DMS 273 (cell line): ENCODE results near the gene TNNI2.

ENCODE experiments used
- DNase-seq: peaks from one replicate; lab custom pipeline; 2025; ENCODE audit not compliant: unreplicated experiment; lab: John Stamatoyannopoulos, UW

TNNI2 gene

DNA sequence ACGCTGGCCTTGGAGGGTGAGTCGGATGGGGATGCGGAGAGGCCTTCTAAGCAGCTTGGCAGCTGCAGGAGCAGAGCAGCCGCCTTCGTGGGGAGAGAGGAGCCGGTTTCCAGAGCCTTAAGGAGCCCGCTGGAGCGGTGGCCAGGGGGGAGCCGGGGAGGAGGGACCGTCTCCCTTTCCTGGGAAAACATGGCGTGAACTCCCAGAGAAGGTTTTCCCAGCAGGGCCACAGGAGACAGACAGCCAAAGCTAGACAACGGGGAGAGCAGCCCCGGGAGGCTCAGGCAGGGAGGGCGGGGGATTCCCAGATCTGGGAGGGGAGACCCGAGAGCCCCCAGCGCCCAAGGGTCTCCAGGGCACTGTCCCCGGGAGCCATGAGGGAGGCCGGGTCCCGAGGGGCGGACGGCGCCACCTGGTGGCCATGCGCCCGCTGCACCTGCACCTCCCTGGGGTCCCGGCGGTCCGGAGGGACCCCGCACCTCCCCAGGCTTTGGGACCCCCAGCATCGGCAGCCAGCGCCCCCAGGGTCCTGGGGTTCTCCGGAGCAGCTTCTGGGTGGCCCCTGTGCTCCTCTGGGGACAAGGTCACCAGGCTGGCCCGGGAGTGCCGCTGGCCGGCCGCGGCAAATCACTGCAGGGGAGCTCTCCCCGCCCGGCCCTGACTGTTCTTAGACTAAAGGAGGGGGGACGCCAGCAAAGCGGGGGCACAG is 6.4 kb upstream of the TNNI2 start:
- peak; percentile 63 for DNase-seq

DNA sequence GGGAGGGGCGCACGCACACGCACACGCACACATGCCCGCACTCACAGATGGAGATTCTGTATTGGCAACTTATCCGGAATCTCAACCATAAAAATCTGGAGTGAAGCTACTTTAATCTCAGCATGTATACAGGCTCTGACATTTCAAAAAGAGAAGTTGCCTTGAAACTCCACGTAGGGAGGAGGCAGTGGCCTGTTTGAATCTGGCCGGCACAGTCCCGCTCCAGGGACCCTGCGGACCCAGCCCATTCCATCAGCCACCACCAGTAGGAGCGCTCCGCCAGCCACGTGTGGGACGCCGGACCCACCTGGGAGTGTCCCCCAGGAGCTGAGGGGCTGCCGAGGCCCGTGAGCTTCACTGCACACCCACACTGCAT is 5.9 kb upstream of the TNNI2 start:
- no peak for DNase-seq

DNA sequence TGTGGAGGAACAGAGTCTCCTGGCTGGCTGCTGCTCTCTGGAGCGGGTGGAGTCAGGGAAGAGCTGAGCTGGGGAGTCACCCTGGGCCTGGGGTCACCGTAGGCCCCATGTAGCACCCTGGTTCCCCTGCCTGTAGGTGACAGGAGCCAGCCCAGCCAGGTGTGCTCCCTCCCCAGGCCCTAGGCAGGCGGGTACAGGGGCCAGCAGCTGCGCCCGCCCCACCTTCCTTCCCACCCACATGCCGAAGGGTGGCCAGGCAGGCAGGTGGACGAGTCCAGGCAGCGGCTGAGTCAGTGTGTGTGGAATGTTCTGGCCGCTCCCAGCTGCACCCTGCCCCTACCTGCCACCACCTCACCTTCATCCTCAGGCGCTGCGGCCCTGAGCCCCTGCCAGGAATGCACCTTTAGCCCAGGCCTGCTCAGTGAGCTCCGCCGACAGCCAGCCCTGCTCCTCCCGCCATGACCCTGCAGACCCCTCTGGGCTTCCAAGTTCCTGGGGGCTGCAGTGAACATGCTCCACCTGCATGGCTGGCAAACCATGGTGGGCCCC is 4.6 kb upstream of the TNNI2 start:
- no peak for DNase-seq

DNA sequence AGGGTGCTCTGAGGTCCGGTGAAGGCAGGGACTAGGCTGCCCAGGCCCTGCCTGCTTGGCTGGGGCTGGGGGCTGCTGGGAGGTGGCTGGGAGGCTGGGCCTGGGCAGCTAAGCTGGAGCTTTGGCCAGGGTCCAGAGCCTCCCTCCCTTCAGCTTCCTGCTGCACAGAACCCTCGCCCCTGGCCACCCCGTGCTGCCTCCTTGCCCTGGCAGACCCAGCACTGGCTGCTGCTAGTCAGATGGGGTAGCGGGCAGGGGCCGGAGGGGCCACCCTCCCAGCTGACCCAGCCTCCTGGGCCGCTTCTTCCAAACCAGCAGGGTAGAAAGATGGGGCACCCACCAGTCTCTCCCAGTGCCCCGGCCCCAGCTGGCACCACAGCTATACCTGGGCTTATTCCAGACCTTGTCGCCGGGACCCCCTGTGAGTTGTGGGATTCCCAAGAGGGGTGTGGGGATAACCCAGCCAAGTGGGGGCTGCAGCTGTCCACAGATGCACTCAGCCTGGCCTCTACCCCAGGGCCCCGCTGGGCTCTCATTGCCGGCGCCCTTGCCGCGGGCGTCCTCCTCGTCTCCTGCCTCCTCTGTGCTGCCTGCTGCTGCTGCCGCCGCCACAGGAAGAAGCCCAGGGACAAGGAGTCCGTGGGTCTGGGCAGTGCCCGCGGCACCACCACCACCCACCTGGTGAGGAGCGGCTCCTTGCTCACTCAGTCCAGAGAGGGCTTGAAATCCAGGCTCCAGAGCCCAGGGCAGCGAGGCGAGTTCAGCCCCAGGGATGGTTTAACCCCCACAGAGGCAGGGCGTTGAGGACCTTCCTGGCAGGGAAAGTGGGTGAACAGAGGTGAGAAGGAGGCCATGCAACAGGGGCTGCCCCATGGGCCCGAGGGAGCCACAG is 3.8 kb upstream of the TNNI2 start, which contains the start of gene SYT8:
Gene SYT8, plus strand, starts transcription at position 212 of the 892 bp plus-strand sequence. Its CDS starts 116 bp downstream, at position 328.
- DNase-seq, result no peak

DNA sequence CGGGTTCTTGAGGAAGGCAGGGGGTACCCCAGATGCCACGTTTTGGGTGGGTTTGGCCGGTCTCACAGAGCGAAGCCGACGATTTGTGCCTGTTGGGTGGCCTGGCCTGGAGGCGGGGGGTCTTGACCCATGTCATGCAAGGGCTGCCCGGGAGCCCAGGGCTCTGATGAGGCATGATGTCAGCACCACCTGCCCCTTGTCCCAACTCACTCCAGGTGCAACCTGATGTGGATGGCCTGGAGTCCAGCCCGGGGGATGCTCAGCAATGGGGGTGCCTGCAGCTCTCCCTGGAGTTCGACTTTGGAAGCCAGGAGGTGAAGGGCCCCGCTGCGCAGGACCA is 3.1 kb upstream of the TNNI2 start:
- no peak for DNase-seq

DNA sequence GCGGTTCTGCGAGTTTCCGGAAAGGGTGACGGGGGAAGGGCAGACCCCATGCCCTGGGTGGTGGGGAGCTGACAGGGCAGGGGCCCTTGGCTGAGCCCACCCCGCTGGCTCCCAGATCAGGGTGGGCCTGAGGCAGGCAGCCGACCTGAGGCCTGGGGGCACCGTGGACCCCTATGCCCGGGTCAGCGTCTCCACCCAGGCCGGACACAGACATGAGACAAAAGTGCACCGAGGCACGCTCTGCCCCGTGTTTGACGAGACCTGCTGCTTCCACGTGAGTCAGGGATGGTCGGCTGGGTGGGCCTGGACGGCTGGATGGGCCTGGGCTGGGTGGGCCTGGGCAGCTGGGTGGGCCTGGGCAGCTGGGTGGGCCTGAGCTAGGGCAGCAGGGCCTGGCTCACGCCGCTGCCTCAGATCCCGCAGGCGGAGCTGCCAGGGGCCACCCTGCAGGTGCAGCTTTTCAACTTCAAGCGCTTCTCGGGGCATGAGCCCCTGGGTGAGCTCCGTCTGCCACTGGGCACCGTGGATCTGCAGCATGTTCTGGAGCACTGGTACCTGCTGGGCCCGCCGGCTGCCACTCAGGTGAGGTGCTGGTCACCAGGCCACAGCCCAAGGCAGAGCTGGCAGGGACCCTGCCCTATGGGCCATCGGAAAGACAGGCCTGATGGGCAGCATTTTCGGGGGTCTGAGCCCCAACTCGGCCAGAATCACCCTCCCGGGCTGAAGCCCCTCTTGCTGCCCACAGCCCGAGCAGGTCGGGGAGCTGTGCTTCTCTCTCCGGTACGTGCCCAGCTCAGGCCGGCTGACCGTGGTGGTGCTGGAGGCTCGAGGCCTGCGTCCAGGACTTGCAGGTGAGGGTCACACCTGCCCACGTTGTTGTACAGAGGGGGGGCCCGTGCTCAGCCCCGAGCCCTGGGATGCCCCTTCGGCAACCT is 2.5 kb upstream of the TNNI2 start:
- no peak for DNase-seq

DNA sequence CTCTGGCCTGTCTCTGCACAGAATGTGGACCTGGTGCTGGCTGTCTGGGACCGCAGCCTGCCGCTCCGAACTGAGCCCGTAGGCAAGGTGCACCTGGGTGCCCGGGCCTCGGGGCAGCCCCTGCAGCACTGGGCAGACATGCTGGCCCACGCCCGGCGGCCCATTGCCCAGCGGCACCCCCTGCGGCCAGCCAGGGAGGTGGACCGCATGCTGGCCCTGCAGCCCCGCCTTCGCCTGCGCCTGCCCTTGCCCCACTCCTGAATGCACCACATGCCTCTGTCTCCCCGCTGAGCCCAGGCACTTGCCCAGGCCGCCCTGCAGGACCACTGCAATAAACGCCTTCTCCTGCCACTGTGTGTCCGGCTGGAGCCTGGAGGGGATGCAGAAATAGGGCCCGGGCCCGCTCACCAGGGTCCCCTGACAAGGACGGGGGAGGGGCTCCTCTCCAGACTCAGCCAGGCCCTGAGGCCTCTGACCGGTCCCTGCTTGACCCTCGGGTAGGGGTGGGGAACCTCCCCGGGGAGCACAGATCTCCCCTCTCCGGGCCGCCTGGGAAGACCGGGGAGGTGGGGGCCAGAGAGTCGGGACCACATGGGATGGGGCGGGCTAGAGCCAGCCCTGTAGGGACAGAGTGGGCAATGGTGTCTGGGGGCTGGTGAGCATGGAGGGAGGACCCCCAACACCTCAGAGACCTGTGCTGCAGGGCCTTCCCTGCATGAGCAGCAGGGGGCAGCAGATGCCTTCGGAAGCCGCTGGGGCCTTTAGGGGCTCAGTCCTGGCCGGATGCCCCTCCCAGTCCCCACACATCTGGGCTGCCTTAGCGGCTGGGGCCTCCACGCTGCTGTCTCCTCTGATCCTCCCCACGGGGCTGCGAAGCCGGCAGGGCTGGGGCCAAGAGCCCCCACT is 1.4 kb upstream of the TNNI2 start:
- DNase-seq, result peak; percentile 67

DNA sequence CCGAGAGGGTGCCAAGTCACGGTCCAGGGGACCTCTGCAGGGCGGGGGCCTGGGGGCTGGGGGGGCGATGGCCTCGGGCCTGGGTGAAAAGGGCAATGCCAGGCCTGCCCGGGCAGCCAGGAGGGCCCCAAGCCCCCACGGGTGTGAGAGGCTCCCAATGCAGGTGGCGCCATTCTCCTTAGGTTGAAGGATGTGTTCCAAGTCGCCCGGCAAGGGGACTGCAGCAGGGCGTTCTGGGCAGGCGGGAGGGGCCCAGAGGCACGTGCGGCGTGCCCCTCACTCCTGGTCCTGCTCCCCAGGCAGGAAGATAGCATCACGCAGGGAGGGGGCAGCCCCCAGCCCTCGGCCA is 730 bp upstream of the TNNI2 start:
- DNase-seq, result no peak

DNA sequence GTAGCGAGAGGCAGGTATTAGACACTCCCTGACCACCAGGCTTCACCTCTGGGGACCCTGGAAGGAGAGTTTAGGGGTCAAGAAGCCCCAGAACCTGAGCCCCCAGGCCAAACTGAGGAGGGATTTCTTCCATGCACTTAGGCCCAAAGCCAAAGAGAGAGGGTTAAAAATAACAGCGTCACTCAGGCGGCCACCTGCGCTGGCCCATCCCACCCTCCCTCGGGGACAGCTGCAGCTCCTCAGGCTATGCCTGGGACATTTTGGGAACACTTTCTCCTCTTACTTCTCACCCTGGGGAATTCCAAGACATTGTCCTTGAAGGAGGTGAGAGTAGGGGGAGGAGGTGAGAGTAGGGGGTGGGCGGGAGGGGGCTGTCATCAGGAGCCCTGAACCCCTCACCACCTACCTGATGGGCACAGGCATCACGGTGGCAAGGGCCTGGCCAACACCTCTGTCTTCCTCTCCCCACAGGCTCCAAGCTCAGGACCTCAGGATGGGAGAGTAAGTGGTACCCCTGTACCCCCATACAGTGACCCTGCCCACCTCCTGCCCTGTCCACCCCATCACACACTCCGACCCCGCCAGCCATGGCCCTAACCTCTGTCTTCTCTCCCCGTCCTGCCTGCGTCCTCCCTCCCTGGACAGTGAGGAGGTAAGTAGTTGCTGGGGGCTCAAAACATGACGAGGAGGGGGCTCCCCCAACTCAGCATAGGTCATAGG is 583 bp downstream of the TNNI2 start:
- no peak for DNase-seq

DNA sequence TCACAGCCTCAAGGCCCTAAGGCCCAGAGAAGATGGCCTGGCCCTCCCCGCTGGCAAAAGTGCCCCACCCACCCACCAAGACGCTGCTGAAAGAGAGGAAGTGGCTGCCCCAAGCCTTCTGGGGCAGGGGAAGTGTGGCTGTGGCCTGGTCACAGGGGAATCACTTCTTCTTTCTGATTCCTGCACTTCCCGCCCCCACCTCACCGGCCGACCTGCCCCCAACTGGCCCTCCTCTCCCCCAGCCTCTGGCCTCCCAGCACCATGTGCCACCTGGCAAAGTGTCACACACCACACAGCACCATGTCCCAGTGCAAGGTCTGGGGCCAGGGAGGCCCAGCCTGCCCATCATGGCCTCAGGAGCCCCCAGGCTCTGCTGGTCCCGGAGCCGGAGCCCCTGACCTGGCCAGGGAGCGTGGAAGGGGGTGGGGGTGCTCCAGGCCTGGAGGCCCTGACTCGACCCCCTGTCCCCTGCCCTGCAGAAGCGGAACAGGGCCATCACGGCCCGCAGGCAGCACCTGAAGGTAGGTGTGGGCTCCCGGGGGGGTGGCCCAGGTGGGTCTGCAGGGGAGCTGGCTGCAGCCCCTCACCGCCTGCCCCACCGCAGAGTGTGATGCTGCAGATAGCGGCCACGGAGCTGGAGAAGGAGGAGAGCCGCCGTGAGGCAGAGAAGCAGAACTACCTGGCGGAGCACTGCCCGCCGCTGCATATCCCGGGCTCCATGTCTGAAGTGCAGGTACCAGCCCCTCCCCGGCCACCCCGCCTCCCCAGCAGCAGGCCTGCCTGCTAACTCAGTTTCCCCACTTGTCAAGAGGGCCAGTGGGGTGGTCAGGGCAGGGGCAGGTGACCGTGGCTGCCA is 1.4 kb downstream of the TNNI2 start:
- no peak for DNase-seq

DNA sequence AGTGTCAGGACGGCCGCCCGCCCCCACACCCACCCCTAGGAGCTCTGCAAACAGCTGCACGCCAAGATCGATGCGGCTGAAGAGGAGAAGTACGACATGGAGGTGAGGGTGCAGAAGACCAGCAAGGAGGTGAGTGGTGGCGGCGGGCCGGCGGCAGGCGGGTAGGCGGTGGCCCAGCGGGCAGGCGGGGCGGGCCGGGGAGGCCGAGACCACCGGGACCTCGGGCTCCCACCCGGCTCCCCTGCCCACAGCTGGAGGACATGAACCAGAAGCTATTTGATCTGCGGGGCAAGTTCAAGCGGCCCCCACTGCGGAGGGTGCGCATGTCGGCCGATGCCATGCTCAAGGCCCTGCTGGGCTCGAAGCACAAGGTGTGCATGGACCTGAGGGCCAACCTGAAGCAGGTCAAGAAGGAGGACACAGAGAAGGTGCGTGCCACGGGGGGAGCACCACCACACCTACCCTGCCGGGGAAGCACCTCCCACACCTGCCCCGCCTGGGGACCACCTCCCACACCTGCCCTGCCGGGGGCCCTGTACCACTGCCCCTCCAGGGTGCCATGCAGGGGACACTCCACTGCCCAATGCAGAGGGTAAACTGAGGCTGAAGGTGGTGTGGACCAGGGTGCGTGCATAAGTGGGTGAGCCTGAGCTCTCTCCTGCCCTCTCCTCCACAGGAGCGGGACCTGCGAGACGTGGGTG is 2.1 kb downstream of the TNNI2 start:
- DNase-seq, result no peak

DNA sequence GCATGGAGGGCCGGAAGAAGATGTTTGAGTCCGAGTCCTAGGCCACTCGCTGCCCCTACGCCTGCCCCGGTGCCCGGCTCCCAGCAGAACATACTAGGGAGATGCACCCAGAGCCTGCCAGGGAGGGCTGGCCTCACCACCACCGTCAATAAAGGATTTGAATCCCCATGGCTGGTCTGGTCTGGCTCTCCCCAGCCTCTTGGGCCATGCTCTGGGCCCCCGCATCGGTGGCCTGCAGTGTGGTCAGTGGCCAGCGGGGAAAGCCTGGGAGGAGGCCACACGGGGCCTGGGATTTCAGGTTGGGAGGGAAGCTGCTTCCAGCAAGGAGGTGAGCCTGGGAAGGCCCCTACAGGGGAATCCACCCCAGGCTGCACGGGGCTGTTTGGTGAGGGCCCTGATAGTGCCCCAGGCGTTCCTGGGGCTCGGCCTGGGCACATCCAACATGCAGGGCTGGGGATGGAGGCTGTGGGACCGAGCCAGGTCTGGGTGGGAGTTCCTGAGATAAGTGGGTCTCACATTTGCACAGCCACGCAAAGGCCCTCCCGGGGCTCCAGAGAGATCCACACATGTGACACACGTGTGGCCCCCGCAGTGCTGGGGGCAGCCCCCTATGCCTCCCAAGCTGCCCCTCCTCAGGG is 2.8 kb downstream of the TNNI2 start:
- DNase-seq, result no peak

DNA sequence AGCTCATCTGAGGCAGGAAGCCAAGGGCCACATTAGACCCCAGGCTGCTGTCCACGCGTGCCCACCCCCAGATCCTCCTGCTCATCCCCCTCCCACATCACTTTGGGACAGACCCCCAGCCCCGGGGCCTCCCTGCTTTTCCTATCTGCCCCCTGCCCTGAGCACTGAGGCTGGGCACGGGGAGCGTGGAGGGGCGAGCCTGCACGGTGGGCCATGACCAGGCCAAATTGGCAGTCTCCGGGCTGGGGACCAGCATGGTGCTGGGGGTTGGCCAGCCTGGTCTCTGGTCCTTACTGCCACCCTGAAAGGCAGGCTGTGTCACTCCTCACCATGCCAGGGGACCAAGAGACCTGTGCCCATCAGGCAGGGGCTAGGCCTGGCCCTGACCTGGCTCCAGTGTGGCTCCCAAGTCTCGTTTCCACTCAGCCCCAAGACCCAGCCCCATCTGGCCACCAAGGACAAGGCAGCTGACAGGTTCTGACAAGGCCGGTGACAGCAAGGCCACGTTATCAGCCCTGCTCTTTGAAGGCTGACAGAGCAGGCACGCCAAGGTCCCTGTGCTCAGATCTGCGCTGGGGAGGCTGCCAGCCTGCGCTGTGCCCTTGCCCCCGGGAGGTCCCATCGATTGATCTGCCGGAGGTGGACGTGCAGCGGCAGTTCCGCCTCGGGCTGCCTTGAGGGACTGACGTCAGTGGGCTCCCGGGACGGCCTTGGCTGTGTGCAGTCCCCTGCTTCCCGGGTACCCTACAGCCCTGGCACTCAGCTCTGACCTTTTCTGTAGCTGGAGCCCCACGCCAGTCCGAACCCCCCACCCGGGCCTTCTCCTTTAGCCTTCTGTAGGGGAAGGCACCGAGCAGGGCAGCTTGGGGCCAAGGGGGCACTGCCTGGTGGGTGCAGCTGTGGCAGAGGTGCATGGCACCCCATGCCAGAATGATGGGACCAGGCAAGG is 3.6 kb downstream of the TNNI2 start:
- no peak for DNase-seq

DNA sequence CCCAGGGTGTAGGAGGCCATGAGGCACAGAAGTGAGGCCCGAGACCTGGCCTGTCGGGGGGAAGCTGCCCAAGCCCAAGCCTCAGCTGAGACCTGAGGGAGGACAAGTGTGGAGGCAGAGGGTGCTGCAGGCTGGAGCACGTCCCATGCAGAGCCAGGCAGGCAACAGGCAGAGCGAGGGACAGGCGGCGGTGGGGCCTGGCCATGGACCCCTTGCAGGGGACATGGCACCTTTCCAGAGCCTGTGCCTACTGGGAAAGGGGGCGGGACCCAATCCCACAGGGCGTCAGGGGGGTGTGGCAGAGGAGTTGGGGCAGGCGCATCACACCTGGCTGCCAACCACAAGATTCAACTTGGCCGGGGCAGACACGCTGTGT is 4.3 kb downstream of the TNNI2 start:
- no peak for DNase-seq

DNA sequence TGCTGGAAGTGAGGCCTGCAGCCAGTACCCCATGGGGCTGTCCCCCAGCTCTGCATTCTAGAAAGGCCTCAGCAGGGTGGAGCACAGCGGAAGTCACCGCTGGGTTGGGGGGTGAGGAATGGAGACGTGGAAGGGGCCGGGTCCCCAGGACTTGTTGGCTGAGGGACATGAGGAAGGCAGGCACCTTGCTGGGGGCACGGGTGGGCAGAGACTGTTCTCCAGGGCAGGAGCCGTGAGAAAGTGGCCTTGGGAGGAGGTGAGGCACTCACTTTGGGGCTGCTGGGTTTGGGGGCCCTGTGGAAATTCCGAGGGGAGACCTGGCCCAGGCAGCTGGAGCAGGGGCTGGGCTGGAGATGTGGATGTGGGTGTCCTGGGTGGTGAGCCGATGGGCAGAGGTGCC is 5.0 kb downstream of the TNNI2 start:
- no peak for DNase-seq
